Keratinocyte (primary cell): ENCODE measurements around the gene PRKAA1. TPM values are rescaled to one million over a fixed set of nuclear protein-coding genes. Genes with fewer than 3 reads are reported as not detected.

Experiments
- DNase-seq: peaks from one replicate; pipeline ENCODE4 v3.0.0-alpha.2; 2011; ENCODE audit warnings: low read depth, missing footprints, low spot score
- FAIRE-seq: peaks from 2 replicates; lab custom pipeline; 2011; peaks lifted over from hg19 to GRCh38; lab: Jason Lieb, UNC
- H2AFZ ChIP-seq: 2 replicates; pipeline ENCODE4 v1.6.0; 2012; ENCODE audit warnings: low read length, control low read depth, inconsistent platforms; ENCODE audit not compliant: control insufficient read depth
- H3K27ac ChIP-seq: 2 replicates; pipeline ENCODE4 v1.5.1; 2011; ENCODE audit warnings: low read length; ENCODE audit not compliant: control insufficient read depth, insufficient read depth
- H3K27me3 ChIP-seq: 3 replicates; pipeline ENCODE4 v1.6.0; 2011; ENCODE audit warnings: low read length; ENCODE audit not compliant: control insufficient read depth, insufficient read depth; ENCODE audit errors: extremely low read depth
- H3K36me3 ChIP-seq, 2 experiments: 2 replicates in 1 of 2; 3 replicates in 1 of 2; pipeline ENCODE4 v1.5.1; 2011; ENCODE audit warnings: low read length in 2 of 2, mild to moderate bottlenecking in 1 of 2; ENCODE audit not compliant: control insufficient read depth in 2 of 2, insufficient read depth in 2 of 2; ENCODE audit errors: extremely low read depth in 1 of 2
- H3K4me1 ChIP-seq: 3 replicates; pipeline ENCODE4 v1.5.1; 2011; ENCODE audit warnings: low read length; ENCODE audit not compliant: control insufficient read depth, insufficient read depth; ENCODE audit errors: extremely low read depth
- H3K4me2 ChIP-seq: 3 replicates; pipeline ENCODE4 v1.6.0; 2011; ENCODE audit warnings: low read depth, low read length; ENCODE audit not compliant: control insufficient read depth, insufficient read depth; ENCODE audit errors: extremely low read depth
- H3K4me3 ChIP-seq, 3 experiments: fragments of 200-600 bp in 1 of 3; sonication (generic) in 1 of 3; 2 replicates in 2 of 3; 3 replicates in 1 of 3; pipeline ENCODE4 v1.5.1; 2011 to 2016; ENCODE audit warnings: low read length in 3 of 3, mild to moderate bottlenecking in 3 of 3, control low read depth in 2 of 3, inconsistent platforms in 1 of 3, low read depth in 1 of 3, mixed read lengths in 1 of 3, mixed run types in 1 of 3, moderate library complexity in 1 of 3; ENCODE audit not compliant: control insufficient read depth in 2 of 3, insufficient read depth in 2 of 3; ENCODE audit errors: extremely low read depth in 1 of 3
- H3K79me2 ChIP-seq: 2 replicates; pipeline ENCODE4 v1.6.0; 2012; ENCODE audit warnings: low read length; ENCODE audit not compliant: control insufficient read depth, insufficient read depth
- H3K9ac ChIP-seq: 3 replicates; pipeline ENCODE4 v1.6.0; 2011; ENCODE audit warnings: low read length; ENCODE audit not compliant: control insufficient read depth, insufficient read depth; ENCODE audit errors: extremely low read depth
- H3K9me1 ChIP-seq: 3 replicates; pipeline ENCODE4 v1.6.0; 2011; ENCODE audit warnings: low read length; ENCODE audit not compliant: control insufficient read depth, insufficient read depth; ENCODE audit errors: extremely low read depth
- H3K9me3 ChIP-seq: 2 replicates; pipeline ENCODE4 v1.5.1; 2012; ENCODE audit warnings: low read depth, low read length; ENCODE audit not compliant: control insufficient read depth
- H4K20me1 ChIP-seq: 3 replicates; pipeline ENCODE4 v1.6.0; 2011; ENCODE audit warnings: low read length; ENCODE audit not compliant: control insufficient read depth, insufficient read depth; ENCODE audit errors: extremely low read depth
- EZH2 ChIP-seq: IDR thresholded peaks from one replicate; pipeline ENCODE4 v1.6.1; 2012; ENCODE audit warnings: inconsistent platforms, mild to moderate bottlenecking, low read length, moderate library complexity
- dilution Hi-C: fragments of 300-500 bp; cut with MboI; formaldehyde crosslinking; loops from one replicate; pipeline ENCODE4 v1.7.0; 2020; ENCODE audit warnings: low sequenced_read_pairs; ENCODE audit not compliant: extremely low pct_ligation_motif_present
- polyA plus RNA-seq, 5 experiments: library from polyadenylated mRNA; depleted of rRNA in 3 of 5; stranded (reverse) in 3 of 5; stranded (forward) in 1 of 5; unstranded in 1 of 5; fragments of >200 nt; gene quantifications; 1 replicate in 1 of 5; 2 replicates in 3 of 5; 3 replicates in 1 of 5; pipeline versions ENCODE4 v1.2.1 to v1.2.3, GENCODE V29; 2011 to 2012; ENCODE audit warnings: missing spikeins in 2 of 5, low read depth in 1 of 5, low replicate concordance in 1 of 5
- TF ChIP-seq, protein P1 (sequence below), 3 experiments: IDR thresholded peaks in 1 of 3; conservative IDR thresholded peaks in 1 of 3; optimal IDR thresholded peaks in 1 of 3; 2 replicates in 2 of 3; 3 replicates in 1 of 3; pipeline versions ENCODE3 to v1.5.1; 2011; ENCODE audit warnings: low read length in 3 of 3, mild to moderate bottlenecking in 3 of 3, moderate library complexity in 2 of 3, control low read depth in 1 of 3, inconsistent platforms in 1 of 3; ENCODE audit not compliant: insufficient read depth in 2 of 3; ENCODE audit errors: extremely low read depth in 1 of 3

PRKAA1 gene
- polyA plus RNA-seq, 1 donor (not counting 4 experiments of a cell fraction or from before 2014, with no cell fraction given): 59.3 TPM

DNA sequence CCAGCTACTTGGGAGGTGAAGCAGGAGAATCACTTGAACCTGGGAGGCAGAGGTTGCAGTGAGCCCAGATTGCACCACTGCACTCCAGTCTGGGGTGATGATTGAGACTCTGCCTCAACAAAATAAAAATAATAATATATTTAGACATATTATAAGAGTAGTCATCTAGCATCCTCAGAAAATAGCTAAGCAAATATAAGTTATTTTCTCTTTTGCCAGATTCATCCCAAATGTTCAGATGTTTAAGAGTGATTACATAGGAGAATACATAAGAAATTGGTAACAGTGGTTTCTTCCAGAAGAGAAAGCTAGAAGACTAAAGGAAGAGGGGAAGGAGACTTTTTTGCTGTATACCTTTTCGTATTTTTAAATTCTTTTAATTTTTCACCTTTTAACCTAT is 20.0 kb downstream of the PRKAA1 start:
- no peaks in the 10 kb centered on the region for H3K27me3 ChIP-seq
- TF ChIP-seq, protein P1, sequence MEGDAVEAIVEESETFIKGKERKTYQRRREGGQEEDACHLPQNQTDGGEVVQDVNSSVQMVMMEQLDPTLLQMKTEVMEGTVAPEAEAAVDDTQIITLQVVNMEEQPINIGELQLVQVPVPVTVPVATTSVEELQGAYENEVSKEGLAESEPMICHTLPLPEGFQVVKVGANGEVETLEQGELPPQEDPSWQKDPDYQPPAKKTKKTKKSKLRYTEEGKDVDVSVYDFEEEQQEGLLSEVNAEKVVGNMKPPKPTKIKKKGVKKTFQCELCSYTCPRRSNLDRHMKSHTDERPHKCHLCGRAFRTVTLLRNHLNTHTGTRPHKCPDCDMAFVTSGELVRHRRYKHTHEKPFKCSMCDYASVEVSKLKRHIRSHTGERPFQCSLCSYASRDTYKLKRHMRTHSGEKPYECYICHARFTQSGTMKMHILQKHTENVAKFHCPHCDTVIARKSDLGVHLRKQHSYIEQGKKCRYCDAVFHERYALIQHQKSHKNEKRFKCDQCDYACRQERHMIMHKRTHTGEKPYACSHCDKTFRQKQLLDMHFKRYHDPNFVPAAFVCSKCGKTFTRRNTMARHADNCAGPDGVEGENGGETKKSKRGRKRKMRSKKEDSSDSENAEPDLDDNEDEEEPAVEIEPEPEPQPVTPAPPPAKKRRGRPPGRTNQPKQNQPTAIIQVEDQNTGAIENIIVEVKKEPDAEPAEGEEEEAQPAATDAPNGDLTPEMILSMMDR (optimal IDR thresholded peaks at IDR 0.05 in 1 of 3, IDR thresholded peaks at IDR 0.05 in 1 of 3, conservative IDR thresholded peaks at IDR 0.05 in 1 of 3; ENCODE audit: extremely low read depth in 1 of 3, insufficient read depth in 2 of 3, low read length in 3 of 3): no peak
- TF ChIP-seq EZH2: no peak
- dilution Hi-C loops: no loop called here
- H3K9me3 ChIP-seq: no peaks in the 10 kb centered on the region
- no peak overlapping the region for H3K9ac ChIP-seq
- peaks cover 59% of the 10 kb centered on the region for H3K79me2 ChIP-seq
- H4K20me1 ChIP-seq: peaks cover 6% of the 10 kb centered on the region
- H3K27ac ChIP-seq: no peak overlapping the region
- no peak overlapping the region for H3K4me3 ChIP-seq
- peaks cover 4% of the 10 kb centered on the region for H3K9me1 ChIP-seq
- H2AFZ ChIP-seq: no peak overlapping the region
- FAIRE-seq (no peak), DNase-seq (no peak)
- H3K36me3 ChIP-seq: peaks cover 2 to 7% of the 10 kb centered on the region in 2 experiments
- H3K4me2 ChIP-seq: no peak overlapping the region
- H3K4me1 ChIP-seq: peaks cover 13% of the 10 kb centered on the region

DNA sequence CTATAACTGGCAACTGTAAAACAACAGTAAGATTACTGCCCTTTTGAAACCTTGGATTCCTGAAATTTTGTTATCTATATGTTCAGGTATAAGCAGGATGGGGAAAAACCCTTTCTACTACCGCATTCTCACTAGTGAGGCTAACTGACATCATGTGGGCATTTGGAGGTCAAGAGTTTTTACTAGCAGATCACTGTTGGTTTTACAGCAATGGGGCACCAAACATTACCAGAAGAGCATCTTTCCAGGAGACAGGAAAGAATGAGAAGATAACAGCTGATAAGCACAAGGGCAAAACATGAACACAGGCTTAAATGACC is 21.6 kb downstream of the PRKAA1 start:
- dilution Hi-C loops: no loop called here
- no peak for FAIRE-seq
- H3K79me2 ChIP-seq: peaks cover 44% of the 10 kb centered on the region
- no peak for DNase-seq
- no peak for TF ChIP-seq EZH2
- TF ChIP-seq, protein P1 (optimal IDR thresholded peaks at IDR 0.05 in 1 of 3, IDR thresholded peaks at IDR 0.05 in 1 of 3, conservative IDR thresholded peaks at IDR 0.05 in 1 of 3; ENCODE audit: extremely low read depth in 1 of 3, insufficient read depth in 2 of 3, low read length in 3 of 3): no peak
- no peak overlapping the region for H3K4me2 ChIP-seq
- H3K9ac ChIP-seq: no peak overlapping the region
- peaks cover 3% of the 10 kb centered on the region for H4K20me1 ChIP-seq
- peaks cover 2 to 7% of the 10 kb centered on the region in 2 experiments for H3K36me3 ChIP-seq
- no peaks in the 10 kb centered on the region for H3K9me3 ChIP-seq
- H3K4me1 ChIP-seq: peaks cover 13% of the 10 kb centered on the region
- H2AFZ ChIP-seq: no peak overlapping the region
- no peak overlapping the region for H3K27ac ChIP-seq
- H3K9me1 ChIP-seq: peaks cover 4% of the 10 kb centered on the region
- H3K4me3 ChIP-seq: no peak overlapping the region
- no peaks in the 10 kb centered on the region for H3K27me3 ChIP-seq
